GM23338 (cell line): ENCODE results near the gene CHST15. TPM values are rescaled to one million over a fixed set of nuclear protein-coding genes. Genes with fewer than 3 reads are reported as not detected.

Experiments
- ATAC-seq: fragments of 200-7000 bp; cut with Tn5 transposase; 3 replicates; pipeline ENCODE4 v1.9.1; 2020
- DNase-seq: peaks from one replicate; pipeline ENCODE4 v3.0.0-alpha.2; 2015; ENCODE audit warnings: low spot score
- H2AFZ ChIP-seq: fragments of 200-600 bp; sonication (generic); 2 replicates; pipeline ENCODE4 v1.8.0; 2016; ENCODE audit warnings: antibody characterized with exemption, mild to moderate bottlenecking, moderate library complexity
- H3F3A ChIP-seq: fragments of 200-600 bp; sonication (generic); replicated peaks from 2 replicates; pipeline ENCODE4 v1.8.0; 2017; ENCODE audit warnings: antibody characterized with exemption, mixed run types, low read depth
- H3K27ac ChIP-seq: fragments of 200-600 bp; sonication (generic); 2 replicates; pipeline ENCODE4 v1.6.1; 2016; ENCODE audit warnings: low read depth
- H3K27me3 ChIP-seq: fragments of 200-600 bp; sonication (generic); 2 replicates; pipeline ENCODE4 v1.8.0; 2016; ENCODE audit warnings: mild to moderate bottlenecking, mixed run types, moderate library complexity; ENCODE audit not compliant: insufficient read depth
- H3K36me3 ChIP-seq: fragments of 200-600 bp; sonication (generic); 2 replicates; pipeline ENCODE4 v1.8.0; 2016; ENCODE audit warnings: mild to moderate bottlenecking; ENCODE audit not compliant: insufficient read depth
- H3K4me1 ChIP-seq: fragments of 200-600 bp; sonication (generic); 2 replicates; pipeline ENCODE4 v1.8.0; 2016; ENCODE audit warnings: mild to moderate bottlenecking, moderate library complexity; ENCODE audit not compliant: insufficient read depth
- H3K4me2 ChIP-seq: fragments of 200-600 bp; sonication (generic); 2 replicates; pipeline ENCODE4 v1.7.1; 2017; ENCODE audit warnings: mixed run types
- H3K4me3 ChIP-seq: fragments of 200-600 bp; sonication (generic); 2 replicates; pipeline ENCODE4 v1.6.1; 2016; ENCODE audit warnings: mixed run types
- H3K79me2 ChIP-seq: fragments of 200-600 bp; sonication (generic); replicated peaks from 2 replicates; pipeline ENCODE4 v1.8.0; 2017; ENCODE audit warnings: mild to moderate bottlenecking; ENCODE audit not compliant: insufficient read depth
- H3K9me2 ChIP-seq: fragments of 200-600 bp; sonication (generic); 2 replicates; pipeline ENCODE4 v1.8.0; 2017; ENCODE audit not compliant: insufficient read depth
- H4K20me1 ChIP-seq: fragments of 200-600 bp; sonication (generic); replicated peaks from 2 replicates; pipeline ENCODE4 v1.8.0; 2017; ENCODE audit warnings: mild to moderate bottlenecking; ENCODE audit not compliant: insufficient read depth
- H3K27ac Mint-ChIP-seq: 2 replicates; pipeline ENCODE4 v1.8.0; 2020; ENCODE audit warnings: inconsistent platforms, mild to moderate bottlenecking, moderate library complexity, mixed read lengths
- H3K27me3 Mint-ChIP-seq: 3 replicates; pipeline ENCODE4 v1.8.0; 2022; ENCODE audit warnings: low read depth, mild to moderate bottlenecking, moderate library complexity, mixed read lengths, inconsistent platforms; ENCODE audit not compliant: insufficient read depth, poor library complexity
- H3K36me3 Mint-ChIP-seq: 3 replicates; pipeline ENCODE4 v1.8.0; 2021; ENCODE audit warnings: low read depth, mild to moderate bottlenecking, inconsistent platforms, moderate library complexity, mixed read lengths
- H3K4me1 Mint-ChIP-seq: 3 replicates; pipeline ENCODE4 v1.8.0; 2020; ENCODE audit warnings: mild to moderate bottlenecking, inconsistent platforms, mixed read lengths
- H3K4me3 Mint-ChIP-seq: 3 replicates; pipeline ENCODE4 v1.8.0; 2021; ENCODE audit warnings: moderate library complexity, mild to moderate bottlenecking, inconsistent platforms, mixed read lengths
- H3K9me3 Mint-ChIP-seq: 3 replicates; pipeline ENCODE4 v1.8.0; 2020; ENCODE audit warnings: moderate library complexity, mild to moderate bottlenecking, inconsistent platforms, mixed read lengths
- CREB1 ChIP-seq: fragments of 250-450 bp; sonication (Bioruptor Pico); IDR thresholded peaks from 2 replicates; pipeline ENCODE4 v1.5.0; 2020; ENCODE audit warnings: low read depth, mild to moderate bottlenecking, moderate library complexity
- EZH2phosphoT487 ChIP-seq: fragments of 200-600 bp; sonication (generic); IDR thresholded peaks from one replicate; pipeline ENCODE4 v1.8.1; 2018; ENCODE audit warnings: antibody characterized with exemption; ENCODE audit not compliant: unreplicated experiment
- JUNB ChIP-seq: IDR thresholded peaks from one replicate; pipeline ENCODE4 v1.6.1; 2016; ENCODE audit warnings: antibody characterized with exemption; ENCODE audit not compliant: unreplicated experiment
- NANOG ChIP-seq: IDR thresholded peaks from 2 replicates; pipeline ENCODE4 v1.6.1; 2016; ENCODE audit warnings: antibody characterized with exemption, borderline replicate concordance
- POLR2AphosphoS5 ChIP-seq: IDR thresholded peaks from 2 replicates; pipeline ENCODE4 v1.6.1; 2016; ENCODE audit warnings: antibody characterized with exemption, low read depth
- STAT1 ChIP-seq: IDR thresholded peaks from one replicate; pipeline ENCODE4 v1.6.1; 2016; ENCODE audit warnings: antibody characterized with exemption; ENCODE audit not compliant: unreplicated experiment
- ZNF114 ChIP-seq: fragments of 250-450 bp; sonication (Bioruptor Pico); IDR thresholded peaks from 2 replicates; pipeline ENCODE4 v1.5.0; 2020; ENCODE audit warnings: mild to moderate bottlenecking, moderate library complexity
- polyA plus RNA-seq: library from polyadenylated mRNA; unstranded; fragments of >200 nt; fragmentation: Nextera tagmentation; extraction: Ambion mirVana; gene quantifications from 2 replicates; pipeline ENCODE4 v1.2.1, GENCODE V29; 2016
- total RNA-seq: library from RNA; depleted of rRNA; stranded (reverse); fragments of >200 nt; shearing (Covaris generic); gene quantifications from 2 replicates; pipeline ENCODE4 v1.2.3, GENCODE V29; 2014
- TF ChIP-seq, protein P1 (sequence below): IDR thresholded peaks from 2 replicates; pipeline ENCODE4 v1.6.1; 2016; ENCODE audit warnings: antibody characterized with exemption
- TF ChIP-seq, protein P2 (sequence below): fragments of 250-450 bp; sonication (Bioruptor Pico); IDR thresholded peaks from 2 replicates; pipeline ENCODE4 v1.5.0; 2020; ENCODE audit warnings: mild to moderate bottlenecking, moderate library complexity

Gene CHST15
- total and polyA plus RNA-seq, 2 experiments from 2014 or later: 2.6 to 11.2 TPM

DNA sequence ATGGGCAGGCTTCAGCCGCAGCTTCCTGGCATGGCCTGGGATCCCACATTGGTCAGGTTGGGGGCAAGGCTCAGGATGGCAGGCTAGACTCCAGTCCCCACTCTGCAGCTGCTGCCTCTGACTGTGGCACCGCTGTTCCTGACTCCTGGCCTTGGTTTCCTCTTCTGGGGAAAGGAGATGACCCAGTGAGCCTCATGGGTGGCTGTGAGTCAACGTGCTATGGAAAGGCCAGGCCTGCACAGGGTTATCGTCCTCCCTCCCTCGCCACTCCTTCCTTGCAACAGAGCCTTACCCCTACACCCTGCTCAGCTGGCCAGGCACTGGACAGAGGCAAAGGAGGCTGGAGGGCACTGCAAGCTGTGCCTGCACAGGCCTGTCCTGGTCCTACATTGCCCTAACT, 36.1 kb upstream of the CHST15 start:
- ATAC-seq: no peak
- Mint-ChIP-seq H3K36me3 (no peaks in the 10 kb centered on the region), H3K4me3 (no peak overlapping the region), H3K9me3 (no peaks in the 10 kb centered on the region), H3K27me3 (no peaks in the 10 kb centered on the region), H3K4me1 (no peaks in the 10 kb centered on the region), H3K27ac (no peak overlapping the region)
- H3K27ac ChIP-seq: no peak overlapping the region
- H3K4me1 ChIP-seq: no peaks in the 10 kb centered on the region
- H3K4me3 ChIP-seq: no peak overlapping the region
- H4K20me1 ChIP-seq: no peaks in the 10 kb centered on the region
- H3K27me3 ChIP-seq: no peaks in the 10 kb centered on the region
- TF ChIP-seq ZNF114 (CRISPR knock-in tag): no peak
- H2AFZ ChIP-seq: no peak overlapping the region
- no peaks in the 10 kb centered on the region for H3K79me2 ChIP-seq
- H3F3A ChIP-seq: no peaks in the 10 kb centered on the region
- H3K36me3 ChIP-seq: no peaks in the 10 kb centered on the region
- H3K9me2 ChIP-seq: no peaks in the 10 kb centered on the region
- no peak for DNase-seq
- no peak overlapping the region for H3K4me2 ChIP-seq

DNA sequence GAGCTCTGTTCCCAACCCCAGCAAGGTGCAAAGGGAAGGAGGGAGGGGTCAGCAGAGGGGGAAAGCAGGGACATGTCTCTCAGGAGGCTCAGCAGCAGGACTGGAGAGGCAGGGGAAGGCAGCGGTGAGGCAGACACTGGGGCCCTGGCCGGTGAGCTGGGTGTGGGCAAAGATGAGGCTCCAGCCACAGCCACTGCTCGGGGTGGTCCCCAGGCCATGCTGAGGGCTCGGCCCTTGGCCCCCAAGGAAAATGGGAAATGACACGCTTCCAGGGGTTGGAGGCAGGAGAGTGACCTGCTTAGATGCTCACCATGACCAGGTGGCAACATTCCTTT, 35.4 kb upstream of the CHST15 start:
- H3K4me2 ChIP-seq: no peak overlapping the region

DNA sequence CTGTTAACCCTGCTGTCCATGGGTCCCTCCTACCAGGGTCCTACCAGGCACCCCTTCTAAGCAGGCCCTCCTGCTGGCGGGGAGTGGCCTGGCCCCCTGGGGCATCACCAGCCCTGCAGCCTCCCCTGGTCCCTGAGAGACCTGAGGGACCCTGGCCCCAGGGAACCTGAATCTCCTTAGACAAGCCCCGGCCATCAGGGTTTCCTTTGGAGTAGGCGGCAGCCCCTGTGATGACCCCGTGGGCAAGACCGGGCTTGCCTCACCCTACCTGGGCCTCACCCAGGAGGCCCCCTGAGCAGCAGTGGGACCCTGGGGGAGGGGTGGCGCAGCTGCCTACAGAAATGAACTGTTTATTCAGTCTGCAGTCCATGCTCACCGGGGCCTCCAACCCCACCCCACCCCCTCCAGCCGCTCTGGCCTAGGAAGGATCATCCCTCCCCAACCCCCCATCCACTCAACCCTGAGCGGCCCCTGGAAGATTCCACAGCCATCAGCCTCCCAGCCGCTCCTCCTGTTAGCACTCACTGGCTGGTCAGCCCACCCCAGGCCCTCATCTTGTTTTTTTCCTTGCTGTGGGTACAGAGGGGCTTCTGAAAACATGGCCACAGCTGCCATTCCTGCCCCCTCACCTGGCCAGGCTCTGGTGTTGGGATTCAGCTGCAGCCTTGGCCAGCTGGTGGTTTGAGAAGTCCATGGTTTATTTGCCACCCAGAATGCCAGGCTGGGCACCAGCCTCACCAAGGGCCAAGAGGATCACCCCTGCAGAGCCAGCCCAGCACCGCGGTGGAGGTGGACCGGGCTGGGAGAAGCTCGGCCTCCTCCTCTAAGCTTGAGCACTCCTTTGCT, 34.8 kb upstream of the CHST15 start:
- Histone ChIP-seq H3K79me2 (no peaks in the 10 kb centered on the region), H3K4me3 (no peak overlapping the region), H3F3A (no peaks in the 10 kb centered on the region), H4K20me1 (no peaks in the 10 kb centered on the region), H2AFZ (no peak overlapping the region), H3K4me2 (no peak overlapping the region), H3K27ac (no peak overlapping the region), H3K4me1 (no peaks in the 10 kb centered on the region), H3K27me3 (no peaks in the 10 kb centered on the region), H3K36me3 (no peaks in the 10 kb centered on the region), H3K9me2 (no peaks in the 10 kb centered on the region)
- H3K9me3 Mint-ChIP-seq: no peaks in the 10 kb centered on the region
- H3K4me1 Mint-ChIP-seq: no peaks in the 10 kb centered on the region
- no peak overlapping the region for H3K4me3 Mint-ChIP-seq
- ATAC-seq (no peak), DNase-seq (no peak)
- no peak overlapping the region for H3K27ac Mint-ChIP-seq
- no peaks in the 10 kb centered on the region for H3K36me3 Mint-ChIP-seq
- H3K27me3 Mint-ChIP-seq: no peaks in the 10 kb centered on the region
- TF ChIP-seq EZH2phosphoT487 (no peak), STAT1 (no peak), JUNB (no peak)
- TF ChIP-seq, protein P1, sequence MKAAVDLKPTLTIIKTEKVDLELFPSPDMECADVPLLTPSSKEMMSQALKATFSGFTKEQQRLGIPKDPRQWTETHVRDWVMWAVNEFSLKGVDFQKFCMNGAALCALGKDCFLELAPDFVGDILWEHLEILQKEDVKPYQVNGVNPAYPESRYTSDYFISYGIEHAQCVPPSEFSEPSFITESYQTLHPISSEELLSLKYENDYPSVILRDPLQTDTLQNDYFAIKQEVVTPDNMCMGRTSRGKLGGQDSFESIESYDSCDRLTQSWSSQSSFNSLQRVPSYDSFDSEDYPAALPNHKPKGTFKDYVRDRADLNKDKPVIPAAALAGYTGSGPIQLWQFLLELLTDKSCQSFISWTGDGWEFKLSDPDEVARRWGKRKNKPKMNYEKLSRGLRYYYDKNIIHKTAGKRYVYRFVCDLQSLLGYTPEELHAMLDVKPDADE: no peak
- TF ChIP-seq, protein P2, sequence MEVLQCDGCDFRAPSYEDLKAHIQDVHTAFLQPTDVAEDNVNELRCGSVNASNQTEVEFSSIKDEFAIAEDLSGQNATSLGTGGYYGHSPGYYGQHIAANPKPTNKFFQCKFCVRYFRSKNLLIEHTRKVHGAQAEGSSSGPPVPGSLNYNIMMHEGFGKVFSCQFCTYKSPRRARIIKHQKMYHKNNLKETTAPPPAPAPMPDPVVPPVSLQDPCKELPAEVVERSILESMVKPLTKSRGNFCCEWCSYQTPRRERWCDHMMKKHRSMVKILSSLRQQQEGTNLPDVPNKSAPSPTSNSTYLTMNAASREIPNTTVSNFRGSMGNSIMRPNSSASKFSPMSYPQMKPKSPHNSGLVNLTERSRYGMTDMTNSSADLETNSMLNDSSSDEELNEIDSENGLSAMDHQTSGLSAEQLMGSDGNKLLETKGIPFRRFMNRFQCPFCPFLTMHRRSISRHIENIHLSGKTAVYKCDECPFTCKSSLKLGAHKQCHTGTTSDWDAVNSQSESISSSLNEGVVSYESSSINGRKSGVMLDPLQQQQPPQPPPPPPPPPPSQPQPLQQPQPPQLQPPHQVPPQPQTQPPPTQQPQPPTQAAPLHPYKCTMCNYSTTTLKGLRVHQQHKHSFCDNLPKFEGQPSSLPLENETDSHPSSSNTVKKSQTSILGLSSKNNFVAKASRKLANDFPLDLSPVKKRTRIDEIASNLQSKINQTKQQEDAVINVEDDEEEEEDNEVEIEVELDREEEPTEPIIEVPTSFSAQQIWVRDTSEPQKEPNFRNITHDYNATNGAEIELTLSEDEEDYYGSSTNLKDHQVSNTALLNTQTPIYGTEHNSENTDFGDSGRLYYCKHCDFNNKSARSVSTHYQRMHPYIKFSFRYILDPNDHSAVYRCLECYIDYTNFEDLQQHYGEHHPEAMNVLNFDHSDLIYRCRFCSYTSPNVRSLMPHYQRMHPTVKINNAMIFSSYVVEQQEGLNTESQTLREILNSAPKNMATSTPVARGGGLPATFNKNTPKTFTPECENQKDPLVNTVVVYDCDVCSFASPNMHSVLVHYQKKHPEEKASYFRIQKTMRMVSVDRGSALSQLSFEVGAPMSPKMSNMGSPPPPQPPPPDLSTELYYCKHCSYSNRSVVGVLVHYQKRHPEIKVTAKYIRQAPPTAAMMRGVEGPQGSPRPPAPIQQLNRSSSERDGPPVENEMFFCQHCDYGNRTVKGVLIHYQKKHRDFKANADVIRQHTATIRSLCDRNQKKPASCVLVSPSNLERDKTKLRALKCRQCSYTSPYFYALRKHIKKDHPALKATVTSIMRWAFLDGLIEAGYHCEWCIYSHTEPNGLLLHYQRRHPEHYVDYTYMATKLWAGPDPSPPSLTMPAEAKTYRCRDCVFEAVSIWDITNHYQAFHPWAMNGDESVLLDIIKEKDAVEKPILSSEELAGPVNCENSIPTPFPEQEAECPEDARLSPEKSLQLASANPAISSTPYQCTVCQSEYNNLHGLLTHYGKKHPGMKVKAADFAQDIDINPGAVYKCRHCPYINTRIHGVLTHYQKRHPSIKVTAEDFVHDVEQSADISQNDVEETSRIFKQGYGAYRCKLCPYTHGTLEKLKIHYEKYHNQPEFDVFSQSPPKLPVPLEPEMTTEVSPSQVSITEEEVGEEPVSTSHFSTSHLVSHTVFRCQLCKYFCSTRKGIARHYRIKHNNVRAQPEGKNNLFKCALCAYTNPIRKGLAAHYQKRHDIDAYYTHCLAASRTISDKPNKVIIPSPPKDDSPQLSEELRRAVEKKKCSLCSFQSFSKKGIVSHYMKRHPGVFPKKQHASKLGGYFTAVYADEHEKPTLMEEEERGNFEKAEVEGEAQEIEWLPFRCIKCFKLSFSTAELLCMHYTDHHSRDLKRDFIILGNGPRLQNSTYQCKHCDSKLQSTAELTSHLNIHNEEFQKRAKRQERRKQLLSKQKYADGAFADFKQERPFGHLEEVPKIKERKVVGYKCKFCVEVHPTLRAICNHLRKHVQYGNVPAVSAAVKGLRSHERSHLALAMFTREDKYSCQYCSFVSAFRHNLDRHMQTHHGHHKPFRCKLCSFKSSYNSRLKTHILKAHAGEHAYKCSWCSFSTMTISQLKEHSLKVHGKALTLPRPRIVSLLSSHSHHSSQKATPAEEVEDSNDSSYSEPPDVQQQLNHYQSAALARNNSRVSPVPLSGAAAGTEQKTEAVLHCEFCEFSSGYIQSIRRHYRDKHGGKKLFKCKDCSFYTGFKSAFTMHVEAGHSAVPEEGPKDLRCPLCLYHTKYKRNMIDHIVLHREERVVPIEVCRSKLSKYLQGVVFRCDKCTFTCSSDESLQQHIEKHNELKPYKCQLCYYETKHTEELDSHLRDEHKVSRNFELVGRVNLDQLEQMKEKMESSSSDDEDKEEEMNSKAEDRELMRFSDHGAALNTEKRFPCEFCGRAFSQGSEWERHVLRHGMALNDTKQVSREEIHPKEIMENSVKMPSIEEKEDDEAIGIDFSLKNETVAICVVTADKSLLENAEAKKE: no peak

More for the DNA sequence above, 35.4 kb upstream of the CHST15 start:
- Mint-ChIP-seq H3K4me1 (no peaks in the 10 kb centered on the region), H3K4me3 (no peak overlapping the region), H3K27ac (no peak overlapping the region), H3K36me3 (no peaks in the 10 kb centered on the region), H3K9me3 (no peaks in the 10 kb centered on the region), H3K27me3 (no peaks in the 10 kb centered on the region)
- H3K27me3 ChIP-seq: no peaks in the 10 kb centered on the region
- H3F3A ChIP-seq: no peaks in the 10 kb centered on the region
- H3K4me1 ChIP-seq: no peaks in the 10 kb centered on the region
- H3K36me3 ChIP-seq: no peaks in the 10 kb centered on the region
- no peaks in the 10 kb centered on the region for H3K9me2 ChIP-seq
- H3K4me3 ChIP-seq: no peak overlapping the region
- H3K79me2 ChIP-seq: no peaks in the 10 kb centered on the region
- TF ChIP-seq POLR2AphosphoS5: no peak
- TF ChIP-seq CREB1 (CRISPR knock-in tag): no peak
- TF ChIP-seq EZH2phosphoT487: no peak
- no peak for TF ChIP-seq NANOG
- H3K27ac ChIP-seq: no peak overlapping the region
- H2AFZ ChIP-seq: no peak overlapping the region
- DNase-seq (no peak), ATAC-seq (no peak)
- H4K20me1 ChIP-seq: no peaks in the 10 kb centered on the region
